Stimulated activated CD4-positive, alpha-beta T cell treated with anti-CD3 and anti-CD28 coated beads, Interleukin-2, amount 100 ng/mL, for 48 hours (primary cell): ENCODE results near the gene IGF2R.
"Not testable (repeated sequence)": the region's sequence is repeated elsewhere in the genome, so short reads cannot be mapped to it uniquely, and the experiment has no call there.

ENCODE experiments used
- DNase-seq, 2 donors: peaks; one replicate each; pipeline ENCODE4 v3.0.0-alpha.2; 2020

IGF2R gene

GRCh38 chr6:159999240-159999671 lies 30.4 kb downstream of the IGF2R start:
- no peak for DNase-seq

- DNase-seq = no peak
Measured at GRCh38 chr6:160000280-160000704, 31.4 kb downstream of the IGF2R start.

GRCh38 chr6:160000893-160001427 lies 32.1 kb downstream of the IGF2R start:
- DNase-seq = not testable (repeated sequence)

GRCh38 chr6:160002882-160003281 lies 34.0 kb downstream of the IGF2R start:
- DNase-seq = no peak

- DNase-seq = no peak
Measured at GRCh38 chr6:160004018-160004417, 35.1 kb downstream of the IGF2R start.

- DNase-seq = no peak
Measured at GRCh38 chr6:160004419-160005175, 35.7 kb downstream of the IGF2R start.

- DNase-seq = no peak
Measured at GRCh38 chr6:160005211-160005610, 36.3 kb downstream of the IGF2R start.

- DNase-seq = no peak
Measured at GRCh38 chr6:160005861-160006540, 37.1 kb downstream of the IGF2R start.

- DNase-seq = no peak
Measured at GRCh38 chr6:160007145-160007544, 38.3 kb downstream of the IGF2R start.

GRCh38 chr6:160007611-160008010 lies 38.7 kb downstream of the IGF2R start:
- no peak for DNase-seq

- no peak for DNase-seq
Measured at GRCh38 chr6:160010067-160010466, 41.2 kb downstream of the IGF2R start.

- DNase-seq = no peak
Measured at GRCh38 chr6:160013987-160014868, 45.3 kb downstream of the IGF2R start.

- no peak for DNase-seq
Measured at GRCh38 chr6:160014869-160015182, 45.9 kb downstream of the IGF2R start.

GRCh38 chr6:160015778-160016684 lies 47.1 kb downstream of the IGF2R start:
- DNase-seq = peak; percentile 4 to 25

GRCh38 chr6:160022101-160022500 lies 53.2 kb downstream of the IGF2R start:
- no peak for DNase-seq

GRCh38 chr6:160022793-160023192 lies 53.9 kb downstream of the IGF2R start:
- DNase-seq = no peak

GRCh38 chr6:160024152-160024551 lies 55.3 kb downstream of the IGF2R start:
- no peak for DNase-seq

- no peak for DNase-seq
Measured at GRCh38 chr6:160027076-160027475, 58.2 kb downstream of the IGF2R start.

GRCh38 chr6:160027931-160028330 lies 59.0 kb downstream of the IGF2R start:
- DNase-seq = no peak

- DNase-seq = no peak
Measured at GRCh38 chr6:160028487-160029275, 59.8 kb downstream of the IGF2R start.

- no peak for DNase-seq
Measured at GRCh38 chr6:160029525-160029924, 60.6 kb downstream of the IGF2R start.
